Measurements from ENCODE around the gene ADAM22.

- TF ChIP-seq, protein P1, sequence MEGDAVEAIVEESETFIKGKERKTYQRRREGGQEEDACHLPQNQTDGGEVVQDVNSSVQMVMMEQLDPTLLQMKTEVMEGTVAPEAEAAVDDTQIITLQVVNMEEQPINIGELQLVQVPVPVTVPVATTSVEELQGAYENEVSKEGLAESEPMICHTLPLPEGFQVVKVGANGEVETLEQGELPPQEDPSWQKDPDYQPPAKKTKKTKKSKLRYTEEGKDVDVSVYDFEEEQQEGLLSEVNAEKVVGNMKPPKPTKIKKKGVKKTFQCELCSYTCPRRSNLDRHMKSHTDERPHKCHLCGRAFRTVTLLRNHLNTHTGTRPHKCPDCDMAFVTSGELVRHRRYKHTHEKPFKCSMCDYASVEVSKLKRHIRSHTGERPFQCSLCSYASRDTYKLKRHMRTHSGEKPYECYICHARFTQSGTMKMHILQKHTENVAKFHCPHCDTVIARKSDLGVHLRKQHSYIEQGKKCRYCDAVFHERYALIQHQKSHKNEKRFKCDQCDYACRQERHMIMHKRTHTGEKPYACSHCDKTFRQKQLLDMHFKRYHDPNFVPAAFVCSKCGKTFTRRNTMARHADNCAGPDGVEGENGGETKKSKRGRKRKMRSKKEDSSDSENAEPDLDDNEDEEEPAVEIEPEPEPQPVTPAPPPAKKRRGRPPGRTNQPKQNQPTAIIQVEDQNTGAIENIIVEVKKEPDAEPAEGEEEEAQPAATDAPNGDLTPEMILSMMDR (IDR thresholded peaks at IDR 0.05; ENCODE audit: low read depth, low read length, poor library complexity, severe bottlenecking) = no peak
- TF ChIP-seq EZH2phosphoT487 (IDR thresholded peaks at IDR 0.05; ENCODE audit: borderline replicate concordance, low read length) = peak; percentile 9; the same call in 1 of the 2 replicates
These were observed 1.3 kb downstream of the ADAM22 start for GRCh38 chr7:87935384-87935706.

Measured in DOHH2 (cell line).